Measurements from ENCODE around the gene COL4A2.

Gene COL4A2

GRCh38 chr13:110290826-110291225 is 16.3 kb upstream of the COL4A2 start:
- DNase-seq (ENCODE audit: low read depth): no peak

- no peak for DNase-seq (ENCODE audit: low read depth)
These were observed 15.8 kb upstream of the COL4A2 start for GRCh38 chr13:110291286-110291685.

- no peak for DNase-seq (ENCODE audit: low read depth)
These were observed 14.0 kb upstream of the COL4A2 start for GRCh38 chr13:110293037-110293436.

DNA sequence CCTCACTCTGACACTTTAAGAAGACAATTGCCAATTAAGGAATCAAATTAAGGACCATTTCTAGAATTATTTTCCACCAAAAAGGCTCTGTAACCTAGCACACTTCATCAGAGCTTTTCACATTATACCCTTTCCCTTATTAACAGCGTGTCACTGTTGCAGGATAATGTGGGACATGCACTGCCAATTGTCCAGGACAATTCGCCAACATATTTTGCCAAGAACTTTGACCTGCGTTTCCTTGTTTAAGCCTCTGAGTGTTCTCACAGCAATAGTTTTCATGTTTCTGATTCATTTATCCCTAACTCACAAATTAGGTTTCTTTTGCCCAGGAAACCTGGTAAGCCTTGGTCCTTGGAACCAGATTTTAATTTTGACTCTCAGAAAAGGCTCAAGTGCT is 13.4 kb upstream of the COL4A2 start:
- no peak for DNase-seq (ENCODE audit: low read depth)

DNA sequence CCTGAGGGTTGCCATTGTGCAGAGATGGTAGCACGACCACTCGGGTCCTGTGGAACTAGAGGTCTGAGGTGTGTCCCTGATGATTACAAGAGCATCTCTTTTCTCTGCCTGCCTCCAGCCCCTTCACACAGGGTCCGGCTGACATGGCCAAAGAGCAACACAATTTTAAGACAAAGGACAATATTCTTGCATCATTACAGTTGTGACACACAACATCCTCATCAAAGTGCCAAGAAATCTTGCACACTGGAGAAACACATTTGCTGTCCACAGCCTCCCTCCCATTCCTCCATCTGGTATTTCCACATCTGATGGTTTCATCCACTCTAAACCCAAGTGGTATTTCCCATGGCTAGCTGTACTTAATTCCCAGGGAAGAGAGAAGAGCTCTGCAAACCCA is 12.9 kb upstream of the COL4A2 start:
- no peak for DNase-seq (ENCODE audit: low read depth)

DNA sequence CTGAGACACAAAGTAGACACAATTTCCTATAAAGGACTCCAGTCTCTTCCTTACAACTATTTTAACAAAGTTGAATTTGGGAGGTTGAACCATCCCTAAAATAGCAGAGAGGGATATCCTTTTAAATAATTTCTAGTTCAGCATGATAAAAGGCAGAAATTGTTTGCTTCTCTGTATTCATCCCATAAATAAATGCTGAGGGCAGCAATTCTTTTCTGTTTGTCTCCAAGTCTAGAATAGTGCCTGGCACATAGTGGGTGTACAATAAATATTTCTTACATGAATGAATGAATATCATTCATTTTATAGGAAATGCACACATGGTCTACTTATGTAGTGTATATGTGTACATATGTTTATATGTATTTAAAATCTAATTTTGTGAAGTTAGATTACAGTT is 12.5 kb upstream of the COL4A2 start:
- no peak for DNase-seq (ENCODE audit: low read depth)

DNA sequence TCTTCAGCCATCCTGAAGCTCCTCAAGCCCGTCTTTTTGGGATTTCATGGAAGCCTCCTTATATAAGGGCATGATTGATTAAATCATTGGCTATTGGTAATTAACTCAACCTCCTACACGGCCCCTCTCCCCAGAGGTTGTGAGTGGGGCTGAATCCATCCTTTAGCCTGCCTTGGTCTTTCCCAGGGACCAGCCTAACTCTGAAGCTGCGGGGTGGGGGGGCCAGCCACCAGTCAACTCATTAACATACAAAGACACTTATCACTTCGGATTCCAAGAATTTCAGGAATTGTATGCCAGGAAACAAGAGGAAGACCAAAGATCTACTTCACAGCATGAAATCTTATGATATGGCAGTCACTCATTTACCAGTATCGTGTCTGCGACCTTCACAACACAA is 10.1 kb upstream of the COL4A2 start:
- DNase-seq (ENCODE audit: low read depth): no peak

DNA sequence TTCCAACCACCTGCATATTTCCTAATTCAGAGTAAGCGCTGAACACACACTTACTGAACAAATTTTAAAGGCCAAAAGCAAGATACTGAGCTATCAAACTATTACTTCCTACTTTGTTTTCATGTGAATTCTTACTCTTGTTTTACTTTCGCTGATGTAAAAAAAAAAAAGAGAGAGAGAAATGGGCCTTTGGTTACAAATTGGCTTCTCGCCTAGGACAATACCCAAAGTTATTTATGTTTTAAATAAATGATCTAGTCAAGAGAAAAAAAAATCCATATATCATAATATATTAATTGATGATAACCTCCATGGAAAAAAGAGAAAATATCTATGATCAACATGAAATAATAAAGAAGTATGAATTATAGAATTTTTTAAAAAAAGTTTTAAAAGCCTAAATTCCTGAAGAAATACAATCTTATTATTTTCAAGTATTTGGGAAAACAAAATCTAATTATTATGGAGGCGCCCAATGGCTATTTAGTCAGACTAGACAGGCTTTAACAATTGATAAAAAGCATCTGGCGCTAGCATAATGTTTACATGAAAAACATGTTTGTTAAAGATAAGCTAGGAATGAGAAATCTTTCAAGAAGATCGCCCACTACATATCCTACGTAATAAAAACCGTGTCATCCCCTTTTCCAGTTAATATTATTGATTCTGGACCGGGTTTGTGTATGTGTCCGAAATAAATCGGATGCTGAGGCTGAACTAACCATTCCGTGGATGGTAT is 9.1 kb upstream of the COL4A2 start:
- DNase-seq (ENCODE audit: low read depth): no peak

DNA sequence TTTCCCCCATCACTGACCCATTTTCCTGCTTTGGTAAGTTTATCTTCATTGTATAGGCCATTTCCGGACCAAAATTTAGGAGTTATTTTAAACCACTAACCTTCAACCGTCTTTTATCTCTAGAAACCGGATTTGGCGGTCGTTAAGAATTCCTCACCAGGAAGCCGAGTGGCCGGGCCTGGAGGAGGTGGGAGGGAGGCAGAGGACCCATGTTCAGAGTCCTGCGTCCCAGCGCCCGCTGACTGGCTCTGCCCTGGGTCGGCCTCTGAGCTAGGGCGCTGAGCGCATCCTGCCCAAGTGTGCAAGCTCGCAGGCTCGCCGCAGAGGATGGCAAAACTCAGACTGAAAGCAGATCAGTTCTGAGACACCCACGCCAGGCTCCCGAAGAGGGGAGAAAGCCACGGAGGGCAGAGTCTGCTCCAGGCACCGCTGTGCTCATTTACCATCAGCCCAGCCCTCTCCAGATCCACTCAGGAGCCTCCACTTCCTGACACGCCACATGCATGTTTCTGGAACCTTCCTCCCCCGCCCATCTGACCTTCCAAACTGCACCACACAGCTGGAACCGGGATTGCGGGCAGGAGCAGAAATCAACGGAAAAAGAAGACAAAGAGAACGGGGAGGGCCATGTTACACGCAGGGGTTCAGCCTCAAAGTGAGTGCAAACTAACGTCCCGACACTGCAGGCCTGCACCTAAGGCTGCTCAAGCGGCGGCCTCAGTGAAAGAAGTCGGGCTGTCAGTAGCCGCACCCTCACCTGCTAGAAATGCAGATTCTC is 8.4 kb upstream of the COL4A2 start:
- no peak for DNase-seq (ENCODE audit: low read depth)

- no peak for DNase-seq (ENCODE audit: low read depth)
These were observed 7.7 kb upstream of the COL4A2 start for GRCh38 chr13:110299283-110299840.

GRCh38 chr13:110300090-110300815 is 6.8 kb upstream of the COL4A2 start:
- DNase-seq (ENCODE audit: low read depth): no peak

- no peak for DNase-seq (ENCODE audit: low read depth)
These were observed 6.0 kb upstream of the COL4A2 start for GRCh38 chr13:110301083-110301482.

DNA sequence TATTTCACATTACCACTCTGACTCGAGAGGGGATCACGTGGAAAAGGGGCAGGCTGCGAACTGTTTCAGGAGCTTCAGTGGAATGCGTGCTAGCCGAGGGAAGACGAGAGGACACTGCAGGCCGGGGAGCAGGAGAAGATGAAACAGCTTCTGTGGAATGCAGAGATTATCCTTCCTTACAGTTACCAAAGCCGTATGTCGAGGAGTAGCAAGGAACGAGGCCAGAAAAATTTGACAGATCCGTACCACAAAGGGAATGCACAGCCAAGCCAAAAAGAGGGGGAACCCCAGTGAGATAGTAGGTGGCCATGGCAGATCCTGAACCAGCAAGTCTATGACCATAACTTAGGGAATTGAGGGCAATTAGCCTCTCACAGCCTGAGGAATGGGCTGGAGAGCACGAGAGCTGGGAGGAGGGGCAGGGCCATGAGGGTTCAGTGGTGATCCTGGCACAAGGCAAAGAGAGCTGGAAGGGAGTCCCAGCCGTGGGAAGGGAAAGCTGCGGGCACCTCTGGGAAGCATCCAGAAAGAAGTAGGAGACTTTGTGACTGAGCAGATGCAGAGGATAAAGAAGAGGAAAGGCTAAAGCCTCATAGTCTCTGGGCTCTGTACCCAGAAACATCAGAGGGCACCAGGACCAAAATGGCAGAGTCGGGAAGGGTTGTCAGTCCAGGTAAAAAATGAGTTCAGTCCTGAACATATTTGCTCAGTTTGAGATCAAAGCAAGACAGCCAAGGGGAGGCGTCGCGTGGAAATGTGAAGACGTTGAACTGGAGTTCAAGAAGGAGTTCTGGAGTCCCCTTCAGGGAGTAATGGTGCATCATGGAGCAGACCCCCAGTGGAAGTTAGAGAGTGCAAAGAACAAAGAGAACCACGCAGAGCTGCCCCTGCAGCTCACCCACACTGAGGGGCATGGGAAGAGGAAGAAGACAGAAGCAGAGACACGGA is 5.2 kb upstream of the COL4A2 start:
- DNase-seq (ENCODE audit: low read depth): no peak

GRCh38 chr13:110302997-110303396 is 4.1 kb upstream of the COL4A2 start:
- DNase-seq (ENCODE audit: low read depth): no peak

DNA sequence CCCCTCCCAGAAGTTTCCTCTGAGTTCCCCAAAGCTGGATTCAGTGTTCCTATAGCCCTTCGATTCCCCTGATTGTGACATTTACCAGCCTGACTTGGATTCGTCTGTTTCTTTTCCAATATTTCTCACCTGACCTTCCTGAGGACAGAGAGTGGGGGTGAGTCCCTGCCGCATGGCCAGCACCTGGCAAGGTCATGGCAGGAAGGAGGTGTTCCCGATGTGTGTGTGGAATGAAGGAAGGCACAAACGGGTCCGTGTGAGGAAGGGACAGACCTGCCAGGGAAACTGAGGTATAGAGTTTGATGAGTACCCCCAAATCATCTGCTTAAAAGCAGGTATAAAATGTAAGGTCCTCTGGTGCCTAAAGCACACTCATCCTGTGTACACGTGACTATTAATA is 3.4 kb upstream of the COL4A2 start:
- no peak for DNase-seq (ENCODE audit: low read depth)

DNA sequence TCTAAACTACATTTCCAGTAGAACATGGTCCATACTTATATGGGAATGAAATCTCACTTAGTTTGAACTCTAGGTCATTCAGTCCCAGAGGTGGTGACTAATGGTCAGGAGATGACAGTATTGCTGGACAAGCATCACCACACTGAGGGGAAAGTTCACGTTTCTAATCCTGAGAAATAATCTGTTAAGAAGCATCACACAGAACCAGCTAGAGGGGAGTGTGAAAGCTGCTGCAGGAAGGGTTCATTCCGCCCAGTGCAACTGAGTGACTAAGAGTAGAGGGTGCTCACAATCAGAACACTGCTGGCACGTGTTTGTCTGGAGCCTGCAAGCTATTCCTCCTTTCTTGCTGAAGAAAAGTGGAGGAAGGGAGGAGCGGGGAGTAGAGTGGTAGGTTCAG is 2.8 kb upstream of the COL4A2 start:
- no peak for DNase-seq (ENCODE audit: low read depth)

- DNase-seq (ENCODE audit: low read depth): no peak
These were observed 2.1 kb upstream of the COL4A2 start for GRCh38 chr13:110305001-110305400.

DNA sequence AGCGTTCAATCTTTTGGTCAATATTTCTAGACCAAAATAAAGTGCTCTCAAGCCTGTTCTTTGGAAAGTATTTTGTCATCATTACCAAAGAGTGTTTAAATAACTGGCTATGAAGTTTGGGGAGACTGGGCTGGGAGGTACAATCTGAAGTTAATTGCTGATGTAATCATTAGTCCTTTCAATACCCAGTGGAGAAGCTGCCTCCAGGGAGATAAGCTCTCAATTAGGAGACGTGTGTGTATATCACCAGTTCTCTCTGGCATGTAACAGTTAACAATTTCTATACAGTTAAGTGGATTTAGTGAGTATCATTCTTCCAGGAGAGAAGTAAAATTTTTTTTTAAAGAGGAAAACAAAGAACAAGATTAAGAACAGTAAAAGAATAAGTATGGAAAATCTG is 1.5 kb upstream of the COL4A2 start:
- no peak for DNase-seq (ENCODE audit: low read depth)

DNA sequence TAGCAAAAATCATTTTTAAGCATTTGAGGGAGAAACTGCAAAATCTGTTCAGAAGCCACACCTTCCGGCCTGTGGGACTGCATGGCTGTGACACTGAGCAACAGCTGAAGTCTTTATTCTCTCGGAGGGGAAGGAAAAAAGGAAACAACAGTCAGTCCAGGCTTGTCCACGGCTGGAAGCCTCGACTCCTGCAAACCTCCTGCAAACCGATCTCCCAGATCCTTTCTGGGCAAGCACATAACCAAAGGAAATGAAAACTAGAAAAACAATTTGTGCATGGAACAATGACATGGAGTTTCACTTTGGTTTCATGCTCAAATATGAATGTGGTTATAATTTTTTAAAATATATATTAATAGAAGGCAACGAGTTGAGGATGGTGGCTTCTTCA is 1.1 kb upstream of the COL4A2 start:
- DNase-seq (ENCODE audit: low read depth): no peak

DNA sequence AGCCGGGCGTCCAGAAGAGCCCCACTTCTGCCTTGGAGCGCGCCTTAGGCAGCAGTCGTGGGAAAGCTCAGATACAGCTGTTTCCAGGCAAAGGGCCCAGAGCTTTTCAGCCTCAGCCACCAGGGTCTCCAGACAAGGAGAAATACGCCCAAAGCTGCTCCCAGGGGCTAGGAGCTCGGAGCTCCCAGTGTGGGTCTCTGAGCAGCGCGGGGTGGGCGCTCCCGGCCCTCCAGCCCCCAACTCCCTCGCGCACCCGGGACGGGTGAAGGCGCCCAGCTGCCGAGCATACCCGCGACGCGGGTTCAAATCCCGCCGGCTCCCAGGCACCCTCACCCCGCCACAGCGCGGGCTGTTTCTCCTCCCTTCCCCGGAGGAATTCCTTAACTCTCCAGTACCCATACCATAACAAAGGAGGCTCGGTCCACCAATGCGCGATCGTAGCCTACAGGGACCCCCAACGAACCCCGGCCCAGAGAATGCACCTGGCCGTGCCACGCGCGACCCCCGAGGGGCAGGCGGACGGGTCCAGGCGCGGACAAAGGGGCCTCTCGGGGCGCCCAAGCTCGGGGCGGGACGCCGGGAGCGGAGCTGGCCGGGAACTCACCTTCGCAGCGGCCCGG is 634 bp upstream of the COL4A2 start:
- DNase-seq (ENCODE audit: low read depth): no peak

Measured in stimulated activated CD8-positive, alpha-beta memory T cell treated with anti-CD3 and anti-CD28 coated beads, Interleukin-4, amount 100 ng/mL, for 24 hours (primary cell).